ENCODE measurements around the gene SCN9A.
A peak's percentile ranks its signal among the peaks of the same experiment; 100 is the strongest.
"Not testable (repeated sequence)": the region's sequence is repeated elsewhere in the genome, so short reads cannot be mapped to it uniquely, and the experiment has no call there.

Gene SCN9A

GRCh38 chr2:166375736-166376487 is at the start of gene SCN9A:
Gene SCN9A, minus strand, starts transcription at chr2:166375944. Its CDS starts 64,188 bp downstream, at chr2:166311756.
- Mint-ChIP-seq H3K9me3 (no peaks in the 10 kb centered on the region), H3K27ac (no peak within 1 kb of the TSS), H3K4me1 (ENCODE audit: low read depth) (peaks cover 9% of the 10 kb centered on the region), H3K36me3 (ENCODE audit: low read depth) (no peaks in the 10 kb centered on the region), H3K27me3 (peaks cover 47% of the 10 kb centered on the region), H3K4me3 (peak within 1 kb of the TSS; percentile 62)

- Mint-ChIP-seq H3K36me3 (ENCODE audit: low read depth) (no peaks in the 10 kb centered on the region), H3K4me3 (no peak overlapping the region)
Measured at GRCh38 chr2:166424841-166425240, 49.1 kb upstream of the SCN9A start.

DNA sequence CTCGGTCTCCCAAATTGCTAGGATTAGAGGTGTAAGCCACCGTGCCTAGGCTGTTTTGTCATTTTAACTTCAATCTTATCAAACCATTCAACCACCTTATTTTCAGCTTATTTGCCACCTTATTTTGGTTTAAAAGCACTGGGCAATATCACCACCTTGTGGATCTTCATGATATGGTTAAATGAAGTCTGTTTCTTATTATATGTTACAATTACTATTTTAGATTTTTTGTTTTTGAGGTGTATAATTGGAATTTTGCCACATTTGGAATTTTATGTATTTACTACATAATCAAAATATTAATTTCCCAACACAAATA is 43.8 kb upstream of the SCN9A start:
- H3K9me3 Mint-ChIP-seq = no peaks in the 10 kb centered on the region
- no peaks in the 10 kb centered on the region for H3K4me1 Mint-ChIP-seq (ENCODE audit: low read depth)
- H3K27ac Mint-ChIP-seq = no peak overlapping the region
- H3K36me3 Mint-ChIP-seq (ENCODE audit: low read depth) = no peaks in the 10 kb centered on the region
- no peak overlapping the region for H3K4me3 Mint-ChIP-seq
- H3K27me3 Mint-ChIP-seq = no peaks in the 10 kb centered on the region

More at GRCh38 chr2:166424841-166425240, 49.1 kb upstream of the SCN9A start:
- Mint-ChIP-seq H3K27ac (no peak overlapping the region), H3K9me3 (no peaks in the 10 kb centered on the region), H3K4me1 (ENCODE audit: low read depth) (no peaks in the 10 kb centered on the region), H3K27me3 (no peaks in the 10 kb centered on the region)

- no peak overlapping the region for H3K4me3 Mint-ChIP-seq
- H3K27ac Mint-ChIP-seq = no peak overlapping the region
- no peaks in the 10 kb centered on the region for H3K9me3 Mint-ChIP-seq
- no peaks in the 10 kb centered on the region for H3K27me3 Mint-ChIP-seq
- no peaks in the 10 kb centered on the region for H3K36me3 Mint-ChIP-seq (ENCODE audit: low read depth)
- no peaks in the 10 kb centered on the region for H3K4me1 Mint-ChIP-seq (ENCODE audit: low read depth)
Measured at GRCh38 chr2:166418853-166419615, 43.3 kb upstream of the SCN9A start.

DNA sequence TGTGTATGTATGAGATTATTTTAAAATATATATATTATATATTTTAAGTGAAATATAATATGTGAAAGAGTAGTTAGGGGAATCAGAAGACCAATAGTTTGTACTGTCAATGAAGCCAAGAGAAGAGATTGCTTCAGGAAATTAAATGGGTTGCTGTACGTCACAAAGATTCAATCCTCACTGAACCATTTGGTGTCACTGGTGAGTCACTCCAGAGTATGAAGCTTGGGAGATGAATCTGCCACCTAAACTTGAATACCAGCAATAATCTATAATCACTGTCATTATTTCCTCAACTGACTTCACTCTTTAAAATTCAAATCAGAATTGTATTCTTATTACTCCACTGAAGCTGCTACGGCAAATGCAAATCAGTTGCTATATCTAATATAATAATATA is 41.9 kb upstream of the SCN9A start:
- Mint-ChIP-seq H3K9me3 (no peaks in the 10 kb centered on the region), H3K4me3 (no peak overlapping the region), H3K4me1 (ENCODE audit: low read depth) (no peaks in the 10 kb centered on the region), H3K36me3 (ENCODE audit: low read depth) (no peaks in the 10 kb centered on the region), H3K27ac (no peak overlapping the region), H3K27me3 (no peaks in the 10 kb centered on the region)

DNA sequence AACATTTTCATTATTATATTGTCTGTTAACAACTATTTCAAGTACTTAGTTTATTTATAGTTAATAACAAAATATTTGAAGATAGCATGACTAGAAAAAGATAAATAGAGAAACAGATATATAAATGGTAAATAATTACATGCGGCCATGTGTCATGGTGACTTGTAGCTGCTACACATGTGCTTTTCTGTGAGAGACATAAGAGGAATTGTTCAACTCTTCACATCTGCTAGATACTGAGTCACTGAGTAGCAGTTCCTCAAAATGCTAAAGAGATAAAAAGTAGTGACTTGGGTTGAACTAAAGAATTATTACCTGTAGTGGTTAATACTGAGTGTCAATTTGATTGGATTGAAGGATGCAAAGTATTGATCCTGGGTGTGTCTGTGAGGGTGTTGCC is 37.5 kb upstream of the SCN9A start:
- H3K9me3 Mint-ChIP-seq = no peaks in the 10 kb centered on the region
- H3K4me3 Mint-ChIP-seq = no peak overlapping the region
- no peaks in the 10 kb centered on the region for H3K4me1 Mint-ChIP-seq (ENCODE audit: low read depth)
- H3K27ac Mint-ChIP-seq = no peak overlapping the region
- no peaks in the 10 kb centered on the region for H3K36me3 Mint-ChIP-seq (ENCODE audit: low read depth)
- H3K27me3 Mint-ChIP-seq = no peaks in the 10 kb centered on the region

DNA sequence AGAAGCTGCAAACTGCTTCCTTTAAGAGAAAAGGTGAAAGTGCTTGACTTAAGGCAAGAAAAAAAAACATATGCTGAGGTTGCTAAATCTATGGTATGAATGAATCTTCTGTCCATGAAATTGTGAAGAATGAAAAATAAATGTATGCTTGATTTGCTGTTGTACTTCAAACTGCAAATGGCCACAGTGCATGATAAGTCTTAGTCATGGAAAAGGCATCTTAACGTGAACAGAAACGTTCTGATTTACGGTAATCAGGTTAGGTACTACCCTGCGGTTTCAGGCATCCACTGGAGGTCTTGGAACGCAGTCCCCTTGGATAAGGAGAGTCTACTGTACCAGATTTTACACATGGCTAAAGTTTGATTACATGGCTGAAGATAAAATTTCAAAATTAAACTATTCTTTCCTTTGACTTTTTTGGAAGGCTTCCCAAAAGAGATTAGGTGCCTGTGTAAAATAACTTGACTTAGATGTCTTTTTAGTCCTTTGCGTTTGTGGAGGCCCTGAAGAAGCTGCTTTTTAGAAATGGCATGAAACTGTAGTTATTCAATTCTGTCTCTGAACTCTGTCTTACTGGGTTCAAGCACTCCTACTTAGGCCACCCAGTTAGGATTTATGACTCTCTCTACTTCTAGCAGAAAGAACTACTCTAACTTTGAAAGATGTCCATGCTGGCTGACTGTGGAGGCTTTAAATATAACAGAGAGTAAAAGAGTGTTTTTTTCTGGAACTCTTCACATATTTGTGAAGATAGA is 35.9 kb upstream of the SCN9A start:
- no peaks in the 10 kb centered on the region for H3K4me1 Mint-ChIP-seq (ENCODE audit: low read depth)
- H3K27ac Mint-ChIP-seq = no peak overlapping the region
- H3K9me3 Mint-ChIP-seq = no peaks in the 10 kb centered on the region
- no peaks in the 10 kb centered on the region for H3K36me3 Mint-ChIP-seq (ENCODE audit: low read depth)
- H3K27me3 Mint-ChIP-seq = no peaks in the 10 kb centered on the region
- H3K4me3 Mint-ChIP-seq = no peak overlapping the region

GRCh38 chr2:166410828-166411472 is 35.2 kb upstream of the SCN9A start:
- Mint-ChIP-seq H3K27me3 (peaks cover 3% of the 10 kb centered on the region), H3K9me3 (no peaks in the 10 kb centered on the region), H3K36me3 (ENCODE audit: low read depth) (no peaks in the 10 kb centered on the region), H3K4me1 (ENCODE audit: low read depth) (no peaks in the 10 kb centered on the region), H3K4me3 (no peak overlapping the region), H3K27ac (no peak overlapping the region)

DNA sequence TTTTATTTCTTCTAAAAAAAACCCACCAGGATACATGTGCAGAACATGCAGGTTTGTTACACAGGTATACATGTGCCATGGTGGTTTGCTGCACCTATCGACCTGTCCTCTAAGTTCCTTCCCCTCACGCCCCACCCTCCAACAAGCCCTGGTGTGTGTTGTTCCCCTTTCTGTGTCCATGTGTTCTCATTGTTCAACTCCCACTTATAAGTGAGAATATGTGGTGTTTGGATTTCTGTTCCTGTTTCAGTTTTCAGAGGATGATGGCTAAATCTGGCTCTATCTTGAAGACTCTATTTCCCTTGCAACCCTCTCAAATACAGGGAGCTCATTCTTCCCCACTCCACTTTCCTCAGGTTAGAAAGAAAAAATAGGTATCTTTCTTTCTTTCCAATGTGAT is 32.0 kb upstream of the SCN9A start:
- not testable (repeated sequence) for H3K27me3 Mint-ChIP-seq; H3K4me1 Mint-ChIP-seq (ENCODE audit: low read depth); H3K27ac Mint-ChIP-seq; H3K36me3 Mint-ChIP-seq (ENCODE audit: low read depth); H3K9me3 Mint-ChIP-seq; H3K4me3 Mint-ChIP-seq

GRCh38 chr2:166406374-166406773 is 30.6 kb upstream of the SCN9A start:
- H3K27ac Mint-ChIP-seq = no peak overlapping the region
- no peaks in the 10 kb centered on the region for H3K36me3 Mint-ChIP-seq (ENCODE audit: low read depth)
- H3K4me3 Mint-ChIP-seq = no peak overlapping the region
- H3K27me3 Mint-ChIP-seq = peaks cover 3% of the 10 kb centered on the region
- no peaks in the 10 kb centered on the region for H3K4me1 Mint-ChIP-seq (ENCODE audit: low read depth)
- no peaks in the 10 kb centered on the region for H3K9me3 Mint-ChIP-seq

GRCh38 chr2:166405569-166405926 is 29.8 kb upstream of the SCN9A start:
- H3K36me3 Mint-ChIP-seq (ENCODE audit: low read depth) = no peaks in the 10 kb centered on the region
- no peak overlapping the region for H3K4me3 Mint-ChIP-seq
- H3K27ac Mint-ChIP-seq = no peak overlapping the region
- no peaks in the 10 kb centered on the region for H3K4me1 Mint-ChIP-seq (ENCODE audit: low read depth)
- H3K27me3 Mint-ChIP-seq = peaks cover 3% of the 10 kb centered on the region
- H3K9me3 Mint-ChIP-seq = no peaks in the 10 kb centered on the region

- Mint-ChIP-seq H3K27ac (no peak overlapping the region), H3K4me3 (no peak overlapping the region), H3K4me1 (ENCODE audit: low read depth) (no peaks in the 10 kb centered on the region), H3K36me3 (ENCODE audit: low read depth) (no peaks in the 10 kb centered on the region), H3K27me3 (peaks cover 3% of the 10 kb centered on the region), H3K9me3 (no peaks in the 10 kb centered on the region)
Measured at GRCh38 chr2:166404831-166405568, 29.3 kb upstream of the SCN9A start.

- no peak overlapping the region for H3K27ac Mint-ChIP-seq
- H3K36me3 Mint-ChIP-seq (ENCODE audit: low read depth) = no peaks in the 10 kb centered on the region
- H3K27me3 Mint-ChIP-seq = no peaks in the 10 kb centered on the region
- H3K9me3 Mint-ChIP-seq = no peaks in the 10 kb centered on the region
- no peak overlapping the region for H3K4me3 Mint-ChIP-seq
- H3K4me1 Mint-ChIP-seq (ENCODE audit: low read depth) = no peaks in the 10 kb centered on the region
Measured at GRCh38 chr2:166394245-166394644, 18.5 kb upstream of the SCN9A start.

GRCh38 chr2:166393008-166393407 is 17.3 kb upstream of the SCN9A start:
- Mint-ChIP-seq H3K9me3 (no peaks in the 10 kb centered on the region), H3K36me3 (ENCODE audit: low read depth) (no peaks in the 10 kb centered on the region), H3K27me3 (no peaks in the 10 kb centered on the region), H3K27ac (no peak overlapping the region), H3K4me3 (no peak overlapping the region), H3K4me1 (ENCODE audit: low read depth) (no peaks in the 10 kb centered on the region)
